Stomach (tissue), 9 donors: ENCODE results near the gene NLRP3. TPM values are rescaled to one million over a fixed set of nuclear protein-coding genes. Genes with fewer than 3 reads are reported as not detected.
"Not testable (repeated sequence)": the region's sequence is repeated elsewhere in the genome, so short reads cannot be mapped to it uniquely, and the experiment has no call there.

Source experiments
- DNase-seq, 2 donors: peaks; one replicate each; pipeline versions ENCODE4 v3.0.0 to v3.0.0-alpha.2; 2013 to 2019
- H3K27ac ChIP-seq, 5 donors: fragments of 200-600 bp in 4 of 5; sonication (generic) in 4 of 5; one replicate each; pipeline ENCODE4 v1.5.1; 2013 to 2019; ENCODE audit warnings: mild to moderate bottlenecking in 1 of 5, moderate library complexity in 1 of 5
- H3K27me3 ChIP-seq, 3 donors: fragments of 200-600 bp; sonication (generic); one replicate each; pipeline ENCODE4 v1.5.1; 2017 to 2019; ENCODE audit warnings: mixed run types in 1 of 3
- H3K36me3 ChIP-seq, 4 donors: fragments of 200-600 bp; sonication (generic); 1 replicate in 3 of 4; 2 replicates in 1 of 4; pipeline ENCODE4 v1.5.1; 2016 to 2019
- H3K4me1 ChIP-seq, 4 donors: fragments of 200-600 bp; sonication (generic); one replicate each; pipeline ENCODE4 v1.5.1; 2016 to 2019
- H3K4me3 ChIP-seq, 4 donors: fragments of 200-600 bp; sonication (generic) in 3 of 4; one replicate each; pipeline ENCODE4 v1.5.1; 2016 to 2019; ENCODE audit warnings: mild to moderate bottlenecking in 1 of 4
- H3K9me3 ChIP-seq, 4 donors: fragments of 200-600 bp; sonication (generic); one replicate each; pipeline ENCODE4 v1.5.1; 2016 to 2019
- CTCF ChIP-seq, 7 experiments: fragments of 450-650 bp in 4 of 7; fragments of 200-600 bp in 3 of 7; sonication (generic) in 3 of 7; IDR thresholded peaks; one replicate each; pipeline ENCODE4 v1.5.1; 2016 to 2019; ENCODE audit warnings: antibody characterized with exemption in 7 of 7, control low read depth in 2 of 7, mild to moderate bottlenecking in 1 of 7
- EP300 ChIP-seq: sonication (generic); formaldehyde crosslinking; IDR thresholded peaks from one replicate; pipeline ENCODE4 v1.6.1; 2017; ENCODE audit warnings: antibody characterized with exemption
- POLR2A ChIP-seq, 4 donors: fragments of 450-650 bp; IDR thresholded peaks; one replicate each; pipeline ENCODE4 v1.6.1; 2016; ENCODE audit warnings: antibody characterized with exemption in 4 of 4, control low read depth in 2 of 4, mild to moderate bottlenecking in 1 of 4, moderate library complexity in 1 of 4
- POLR2AphosphoS5 ChIP-seq, 3 donors: sonication (generic); formaldehyde crosslinking; IDR thresholded peaks; one replicate each; pipeline ENCODE4 v1.6.1; 2016; ENCODE audit warnings: antibody characterized with exemption in 3 of 3
- WGBS, 5 donors: extraction: QIAGEN DNeasy Blood & Tissue Kit in 3 of 5; methylation state at CpG; one replicate each; pipeline versions ENCODE4 v1.1.5 to v1.1.7; 2013 to 2018; 5-methylcytosine and 5-hydroxymethylcytosine counted together
- intact Hi-C: fragments of 100-400 bp; cut with DNase I; formaldehyde crosslinking; loops from one replicate; pipeline ENCODE4 v1.15.1; 2023; ENCODE audit warnings: low total_unique reads
- polyA plus RNA-seq, 3 donors: library from polyadenylated mRNA; stranded (reverse); fragments of 200-250 nt; gene quantifications; one replicate each; pipeline ENCODE4 v1.2.3, GENCODE V29; 2013
- total RNA-seq, 5 donors: library from RNA; depleted of rRNA; stranded (reverse); fragments of >200 nt; gene quantifications; one replicate each; pipeline versions ENCODE4 v1.1.0 to v1.2.3, GENCODE V29; 2014 to 2016
- donor health status: healthy with polysubstance abuse.
- donor health status: Bipolar disorder and iron deficiency.
- donor health status: healthy.

NLRP3 gene
- total and polyA plus RNA-seq, 8 donors = under 0.01 to 5.5 (median 2.0) TPM; not detected in 1

- peaks cover 0 to 8% (median 6%) of the 10 kb centered on the region in 3 donors for H3K27me3 ChIP-seq
- no peak overlapping the region for H3K4me3 ChIP-seq
- no peak overlapping the region for H3K27ac ChIP-seq
- intact Hi-C loops = no loop called here
- no peaks in the 10 kb centered on the region for H3K36me3 ChIP-seq
- TF ChIP-seq EP300 (no peak), POLR2A (IDR thresholded peaks at IDR 0.05) (no peak), CTCF (IDR thresholded peaks at IDR 0.05) (no peak), POLR2AphosphoS5 (IDR thresholded peaks at IDR 0.05) (no peak)
- peaks cover 0 to 17% (median 10%) of the 10 kb centered on the region in 4 donors for H3K4me1 ChIP-seq
- peaks cover 0 to 4% (median 0%) of the 10 kb centered on the region in 4 donors for H3K9me3 ChIP-seq
- WGBS, 5 donors = 77 to 96% (median 85%) methylated on average over 14 of the region's 14 CpGs
- DNase-seq = no peak
Measured at GRCh38 chr1:247375747-247376146, 40.2 kb upstream of the NLRP3 start.

- Histone ChIP-seq H3K27me3 (peaks cover 0 to 5% (median 0%) of the 10 kb centered on the region in 3 donors), H3K4me3 (no peak overlapping the region), H3K9me3 (peaks cover 0 to 4% (median 0%) of the 10 kb centered on the region in 4 donors), H3K36me3 (no peaks in the 10 kb centered on the region), H3K27ac (no peak overlapping the region), H3K4me1 (peaks cover 0 to 13% (median 9%) of the 10 kb centered on the region in 4 donors)
- no peak for DNase-seq
- TF ChIP-seq POLR2AphosphoS5 (IDR thresholded peaks at IDR 0.05) (no peak), CTCF (IDR thresholded peaks at IDR 0.05) (no peak), EP300 (no peak), POLR2A (IDR thresholded peaks at IDR 0.05) (no peak)
- intact Hi-C loops = no loop called here
- WGBS, 5 donors = 32 to 51% (median 41%) methylated on average over 7 of the region's 7 CpGs
Measured at GRCh38 chr1:247376659-247377058, 39.3 kb upstream of the NLRP3 start.

GRCh38 chr1:247377656-247378055, 38.3 kb upstream of the NLRP3 start:
- peaks cover 0 to 11% (median 8%) of the 10 kb centered on the region in 4 donors for H3K4me1 ChIP-seq
- H3K27ac ChIP-seq, H3K9me3 ChIP-seq, intact Hi-C loops, DNase-seq, H3K36me3 ChIP-seq, H3K27me3 ChIP-seq, H3K4me3 ChIP-seq: not testable (repeated sequence)
- WGBS, 5 donors = 64 to 74% (median 67%) methylated on average over 7 of the region's 7 CpGs

- WGBS, 5 donors = 80 to 87% (median 84%) methylated on average over 18 to 20 of the region's 20 CpGs
- peaks cover 0 to 5% (median 0%) of the 10 kb centered on the region in 3 donors for H3K27me3 ChIP-seq
- H3K36me3 ChIP-seq = no peaks in the 10 kb centered on the region
- no peak for DNase-seq
- H3K4me1 ChIP-seq = peaks cover 0 to 7% (median 5%) of the 10 kb centered on the region in 4 donors
- intact Hi-C loops = no loop called here
- H3K27ac ChIP-seq = no peak overlapping the region
- TF ChIP-seq EP300 (no peak), POLR2A (IDR thresholded peaks at IDR 0.05) (no peak), POLR2AphosphoS5 (IDR thresholded peaks at IDR 0.05) (no peak), CTCF (IDR thresholded peaks at IDR 0.05) (no peak)
- H3K4me3 ChIP-seq = no peak overlapping the region
- H3K9me3 ChIP-seq = peaks cover 0 to 4% (median 0%) of the 10 kb centered on the region in 4 donors
Measured at GRCh38 chr1:247378334-247379073, 37.5 kb upstream of the NLRP3 start.

GRCh38 chr1:247385283-247385682, 30.7 kb upstream of the NLRP3 start:
- H3K27ac ChIP-seq = no peak overlapping the region

More at GRCh38 chr1:247385283-247385682, 30.7 kb upstream of the NLRP3 start:
- WGBS, 5 donors = 73 to 82% (median 79%) methylated on average over 4 of the region's 4 CpGs
- intact Hi-C loops = loop anchor here (10.0 kb wide), 1 partner anchor 90 kb away; no protein-coding TSS in a partner anchor
- DNase-seq = no peak
- H3K27me3 ChIP-seq = peaks cover 0 to 8% (median 0%) of the 10 kb centered on the region in 3 donors
- H3K4me3 ChIP-seq = no peak overlapping the region
- peaks cover 0 to 9% (median 2%) of the 10 kb centered on the region in 4 donors for H3K4me1 ChIP-seq
- H3K36me3 ChIP-seq = no peaks in the 10 kb centered on the region
- H3K9me3 ChIP-seq = peaks cover 0 to 8% (median 0%) of the 10 kb centered on the region in 4 donors
- TF ChIP-seq CTCF (IDR thresholded peaks at IDR 0.05) = no peak
- TF ChIP-seq POLR2A (IDR thresholded peaks at IDR 0.05) = no peak
- TF ChIP-seq EP300 = no peak
- no peak for TF ChIP-seq POLR2AphosphoS5 (IDR thresholded peaks at IDR 0.05)
